ENCODE results near the gene PBRM1.

PBRM1 gene

GRCh38 chr3:52555056-52555455 is 130.7 kb downstream of the PBRM1 start:
- TF ChIP-seq CTCF (IDR thresholded peaks at IDR 0.05; ENCODE audit: low read depth, low read length), result no peak
- DNase-seq (ENCODE audit: extremely low read depth, low read depth), result peak; percentile 37

- DNase-seq (ENCODE audit: extremely low read depth, low read depth), result no peak
- no peak for TF ChIP-seq CTCF (IDR thresholded peaks at IDR 0.05; ENCODE audit: low read depth, low read length)
These were observed 131.5 kb downstream of the PBRM1 start for GRCh38 chr3:52554026-52554755.

- no peak for TF ChIP-seq CTCF (IDR thresholded peaks at IDR 0.05; ENCODE audit: low read depth, low read length)
- no peak for DNase-seq (ENCODE audit: extremely low read depth, low read depth)
These were observed 133.6 kb downstream of the PBRM1 start for GRCh38 chr3:52552089-52552488.

- DNase-seq (ENCODE audit: extremely low read depth, low read depth), result no peak
- no peak for TF ChIP-seq CTCF (IDR thresholded peaks at IDR 0.05; ENCODE audit: low read depth, low read length)
These were observed 134.6 kb downstream of the PBRM1 start for GRCh38 chr3:52551118-52551517.

- no peak for DNase-seq (ENCODE audit: extremely low read depth, low read depth)
- TF ChIP-seq CTCF (IDR thresholded peaks at IDR 0.05; ENCODE audit: low read depth, low read length), result no peak
These were observed 138.6 kb downstream of the PBRM1 start for GRCh38 chr3:52547143-52547542.

GRCh38 chr3:52546111-52546901 is 139.4 kb downstream of the PBRM1 start:
- DNase-seq (ENCODE audit: extremely low read depth, low read depth), result no peak
- no peak for TF ChIP-seq CTCF (IDR thresholded peaks at IDR 0.05; ENCODE audit: low read depth, low read length)

- TF ChIP-seq CTCF (IDR thresholded peaks at IDR 0.05; ENCODE audit: low read depth, low read length), result no peak
- no peak for DNase-seq (ENCODE audit: extremely low read depth, low read depth)
These were observed 140.8 kb downstream of the PBRM1 start for GRCh38 chr3:52544937-52545336.

Measured in AG09319 (cell line).